Activated T-cell treated with anti-CD3 and anti-CD28 coated beads for 1 hour (primary cell): ENCODE results near the gene PSD4.

Experiments used
- DNase-seq: peaks from one replicate; pipeline ENCODE4 v3.0.0-alpha.2; 2020; ENCODE audit warnings: low read depth

Gene PSD4

GRCh38 chr2:113142290-113142689, 31.5 kb upstream of the PSD4 start:
- no peak for DNase-seq

- DNase-seq, result no peak
These were observed 29.5 kb upstream of the PSD4 start for GRCh38 chr2:113144259-113144658.

- no peak for DNase-seq
These were observed 24.9 kb upstream of the PSD4 start for GRCh38 chr2:113148606-113149552.

GRCh38 chr2:113149553-113150257, 24.1 kb upstream of the PSD4 start:
- DNase-seq, result no peak

- DNase-seq, result no peak
These were observed 23.5 kb upstream of the PSD4 start for GRCh38 chr2:113150258-113150601.

- no peak for DNase-seq
These were observed 18.4 kb upstream of the PSD4 start for GRCh38 chr2:113155331-113155730.

GRCh38 chr2:113156278-113157117, 17.3 kb upstream of the PSD4 start:
- DNase-seq, result no peak

GRCh38 chr2:113157118-113157896, 16.5 kb upstream of the PSD4 start:
- DNase-seq, result no peak

GRCh38 chr2:113157897-113158753, 15.6 kb upstream of the PSD4 start:
- DNase-seq, result no peak

- no peak for DNase-seq
These were observed 14.8 kb upstream of the PSD4 start for GRCh38 chr2:113158884-113159553.

GRCh38 chr2:113160248-113160647, 13.5 kb upstream of the PSD4 start:
- no peak for DNase-seq

- no peak for DNase-seq
These were observed 12.8 kb upstream of the PSD4 start for GRCh38 chr2:113160962-113161361.

- no peak for DNase-seq
These were observed 11.6 kb upstream of the PSD4 start for GRCh38 chr2:113162173-113162572.

- DNase-seq, result no peak
These were observed 10.9 kb upstream of the PSD4 start for GRCh38 chr2:113162869-113163268.

- DNase-seq, result no peak
These were observed 9.4 kb upstream of the PSD4 start for GRCh38 chr2:113164215-113164929.

- no peak for DNase-seq
These were observed 8.7 kb upstream of the PSD4 start for GRCh38 chr2:113164930-113165585.

GRCh38 chr2:113166187-113166645, 7.6 kb upstream of the PSD4 start:
- no peak for DNase-seq

GRCh38 chr2:113167115-113167932, 6.4 kb upstream of the PSD4 start:
- no peak for DNase-seq
